Caco-2 (cell line): ENCODE data around the gene TRPM5. TPM values are rescaled to one million over a fixed set of nuclear protein-coding genes. Genes with fewer than 3 reads are reported as not detected.

Experiments used
- BruUV-seq: library from RNA; stranded (reverse); fragments of 400-500 nt; replicated peaks from 2 replicates; lab custom pipeline; 2021; lab: Mats Ljungman, UMichigan
- CTCF ChIA-PET: fragments of 300-600 bp; sonication (Branson Sonifier 250); formaldehyde crosslinking; loops from one replicate; lab custom pipeline; 2022; ENCODE audit warnings: antibody characterized with exemption; lab: Charles Lee
- POLR2A ChIA-PET: fragments of 300-600 bp; sonication (Branson Sonifier 250); formaldehyde crosslinking; loops from one replicate; lab custom pipeline; 2022; ENCODE audit warnings: antibody characterized with exemption; lab: Charles Lee
- DNase-seq, 2 experiments: peaks; one replicate each; pipeline versions ENCODE4 v3.0.0 to v3.0.0-alpha.2; 2020 to 2022
- H3K27me3 ChIP-seq: replicated peaks from 2 replicates; pipeline ENCODE4 v1.6.0; 2011; ENCODE audit warnings: low read length; ENCODE audit not compliant: control insufficient read depth, insufficient read depth
- H3K36me3 ChIP-seq: 2 replicates; pipeline ENCODE4 v1.5.1; 2011; ENCODE audit warnings: low read length; ENCODE audit not compliant: control insufficient read depth, insufficient read depth
- H3K4me1 ChIP-seq: fragments of 250-450 bp; sonication (Bioruptor Pico); 2 replicates; pipeline ENCODE4 v1.5.1; 2020; ENCODE audit warnings: mild to moderate bottlenecking
- H3K4me3 ChIP-seq: 2 replicates; pipeline ENCODE4 v1.5.1; 2011; ENCODE audit warnings: low read depth, mild to moderate bottlenecking, control low read depth, low read length
- H3K9me3 ChIP-seq: fragments of 250-450 bp; sonication (Bioruptor Pico); 2 replicates; pipeline ENCODE4 v1.5.1; 2020; ENCODE audit warnings: mild to moderate bottlenecking, moderate library complexity
- H3K27ac Mint-ChIP-seq: one replicate; pipeline ENCODE4 v1.8.0; 2022; ENCODE audit warnings: mixed read lengths; ENCODE audit not compliant: unreplicated experiment
- H3K27me3 Mint-ChIP-seq: one replicate; pipeline ENCODE4 v1.8.0; 2022; ENCODE audit warnings: mixed read lengths; ENCODE audit not compliant: insufficient read depth, unreplicated experiment
- H3K36me3 Mint-ChIP-seq: one replicate; pipeline ENCODE4 v1.8.0; 2022; ENCODE audit warnings: mild to moderate bottlenecking, mixed read lengths; ENCODE audit not compliant: insufficient read depth, unreplicated experiment
- H3K4me1 Mint-ChIP-seq: one replicate; pipeline ENCODE4 v1.8.0; 2022; ENCODE audit warnings: low read depth, mixed read lengths; ENCODE audit not compliant: unreplicated experiment
- H3K4me3 Mint-ChIP-seq: one replicate; pipeline ENCODE4 v1.8.0; 2022; ENCODE audit warnings: mild to moderate bottlenecking, moderate library complexity, mixed read lengths; ENCODE audit not compliant: unreplicated experiment
- H3K9me3 Mint-ChIP-seq: one replicate; pipeline ENCODE4 v1.8.0; 2022; ENCODE audit warnings: mixed read lengths; ENCODE audit not compliant: unreplicated experiment
- intact Hi-C: fragments of 100-400 bp; cut with micrococcal nuclease; formaldehyde crosslinking; loops from one replicate; pipeline ENCODE4 v1.10.0; 2022; ENCODE audit not compliant: unreplicated experiment
- total RNA-seq: library from RNA; stranded (reverse); gene quantifications from 2 replicates; pipeline ENCODE4 v1.2.3, GENCODE V29; 2022
- TF ChIP-seq, protein P1 (sequence below), 2 experiments: fragments of 200-600 bp in 1 of 2; IDR thresholded peaks; 1 replicate in 1 of 2; 2 replicates in 1 of 2; pipeline versions ENCODE4 v1.5.1 to v1.8.0; 2011 to 2022; ENCODE audit warnings: antibody characterized with exemption in 1 of 2, control low read depth in 1 of 2, inconsistent platforms in 1 of 2, low read depth in 1 of 2, low read length in 1 of 2, mild to moderate bottlenecking in 1 of 2, moderate library complexity in 1 of 2; ENCODE audit not compliant: insufficient read depth in 1 of 2, severe bottlenecking in 1 of 2, unreplicated experiment in 1 of 2

TRPM5 gene
- total RNA-seq, 1 experiment from 2014 or later, result not detected

DNA sequence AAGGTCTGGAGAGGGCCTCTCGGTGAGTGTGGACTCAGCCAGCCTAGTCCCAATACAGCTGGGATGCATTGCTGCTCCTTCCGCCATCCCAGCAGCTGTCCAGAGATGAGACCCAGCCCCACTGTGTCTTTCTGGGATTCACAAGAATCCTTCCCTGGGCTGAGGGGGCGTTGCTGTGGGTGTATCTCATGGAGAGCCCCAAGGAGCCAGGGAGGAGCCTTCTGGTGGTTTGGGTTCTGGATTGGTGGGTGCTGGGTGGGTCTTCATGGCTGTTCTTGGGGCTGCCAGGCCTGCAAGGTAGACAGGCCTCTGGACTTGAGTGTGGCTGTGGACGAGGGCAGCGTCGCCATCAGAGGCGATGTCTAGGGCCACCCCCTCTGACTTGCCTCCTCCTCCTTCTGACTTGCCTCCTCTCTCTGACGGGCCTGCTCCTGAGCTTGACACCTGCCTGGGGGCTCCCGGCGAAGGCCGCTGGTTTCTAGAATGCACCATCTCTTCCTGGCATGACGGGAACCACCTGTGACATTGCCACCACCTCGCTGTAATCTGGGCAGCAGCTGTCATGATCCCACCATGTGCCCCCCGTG is 17.7 kb upstream of the TRPM5 start:
- no peaks in the 10 kb centered on the region for H3K27me3 ChIP-seq

GRCh38 chr11:2461253-2461955 is 17.1 kb upstream of the TRPM5 start:
- no peak overlapping the region for H3K4me3 ChIP-seq
- TF ChIP-seq, protein P1, sequence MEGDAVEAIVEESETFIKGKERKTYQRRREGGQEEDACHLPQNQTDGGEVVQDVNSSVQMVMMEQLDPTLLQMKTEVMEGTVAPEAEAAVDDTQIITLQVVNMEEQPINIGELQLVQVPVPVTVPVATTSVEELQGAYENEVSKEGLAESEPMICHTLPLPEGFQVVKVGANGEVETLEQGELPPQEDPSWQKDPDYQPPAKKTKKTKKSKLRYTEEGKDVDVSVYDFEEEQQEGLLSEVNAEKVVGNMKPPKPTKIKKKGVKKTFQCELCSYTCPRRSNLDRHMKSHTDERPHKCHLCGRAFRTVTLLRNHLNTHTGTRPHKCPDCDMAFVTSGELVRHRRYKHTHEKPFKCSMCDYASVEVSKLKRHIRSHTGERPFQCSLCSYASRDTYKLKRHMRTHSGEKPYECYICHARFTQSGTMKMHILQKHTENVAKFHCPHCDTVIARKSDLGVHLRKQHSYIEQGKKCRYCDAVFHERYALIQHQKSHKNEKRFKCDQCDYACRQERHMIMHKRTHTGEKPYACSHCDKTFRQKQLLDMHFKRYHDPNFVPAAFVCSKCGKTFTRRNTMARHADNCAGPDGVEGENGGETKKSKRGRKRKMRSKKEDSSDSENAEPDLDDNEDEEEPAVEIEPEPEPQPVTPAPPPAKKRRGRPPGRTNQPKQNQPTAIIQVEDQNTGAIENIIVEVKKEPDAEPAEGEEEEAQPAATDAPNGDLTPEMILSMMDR (IDR thresholded peaks at IDR 0.05; ENCODE audit: insufficient read depth in 1 of 2, low read depth in 1 of 2, low read length in 1 of 2, severe bottlenecking in 1 of 2, unreplicated experiment in 1 of 2), result no peak
- no peak overlapping the region for H3K4me3 Mint-ChIP-seq
- no TSS peak for BruUV-seq
- H3K36me3 Mint-ChIP-seq, result no peaks in the 10 kb centered on the region
- peak in 1 of 2 experiments; percentile 31 for DNase-seq
- no peaks in the 10 kb centered on the region for H3K9me3 ChIP-seq
- CTCF ChIA-PET, result no interaction called here
- H3K9me3 Mint-ChIP-seq, result no peaks in the 10 kb centered on the region
- H3K27me3 ChIP-seq, result no peaks in the 10 kb centered on the region
- no peaks in the 10 kb centered on the region for H3K4me1 Mint-ChIP-seq
- no peak overlapping the region for H3K27ac Mint-ChIP-seq
- intact Hi-C loops, result no loop called here
- POLR2A ChIA-PET, result no interaction called here
- no peaks in the 10 kb centered on the region for H3K36me3 ChIP-seq
- H3K27me3 Mint-ChIP-seq, result no peaks in the 10 kb centered on the region
- peaks cover 6% of the 10 kb centered on the region for H3K4me1 ChIP-seq

More for the DNA sequence above, 17.7 kb upstream of the TRPM5 start:
- no peaks in the 10 kb centered on the region for H3K4me1 Mint-ChIP-seq
- no peaks in the 10 kb centered on the region for H3K9me3 Mint-ChIP-seq
- Histone ChIP-seq H3K4me3 (no peak overlapping the region), H3K9me3 (no peaks in the 10 kb centered on the region), H3K36me3 (no peaks in the 10 kb centered on the region), H3K4me1 (peaks cover 6% of the 10 kb centered on the region)
- intact Hi-C loops, result no loop called here
- H3K27me3 Mint-ChIP-seq, result no peaks in the 10 kb centered on the region
- TF ChIP-seq, protein P1 (IDR thresholded peaks at IDR 0.05; ENCODE audit: insufficient read depth in 1 of 2, low read depth in 1 of 2, low read length in 1 of 2, severe bottlenecking in 1 of 2, unreplicated experiment in 1 of 2), result no peak
- no peak overlapping the region for H3K4me3 Mint-ChIP-seq
- ChIA-PET POLR2A (no interaction called here), CTCF (no interaction called here)
- no TSS peak for BruUV-seq
- H3K36me3 Mint-ChIP-seq, result no peaks in the 10 kb centered on the region
- no peak overlapping the region for H3K27ac Mint-ChIP-seq
- DNase-seq, result peak in 1 of 2 experiments; percentile 26

GRCh38 chr11:2460540-2461252 is 16.4 kb upstream of the TRPM5 start:
- TF ChIP-seq, protein P1 (IDR thresholded peaks at IDR 0.05; ENCODE audit: insufficient read depth in 1 of 2, low read depth in 1 of 2, low read length in 1 of 2, severe bottlenecking in 1 of 2, unreplicated experiment in 1 of 2), result no peak
- H3K4me1 ChIP-seq, result peaks cover 6% of the 10 kb centered on the region
- Mint-ChIP-seq H3K9me3 (no peaks in the 10 kb centered on the region), H3K27me3 (no peaks in the 10 kb centered on the region), H3K4me3 (no peak overlapping the region), H3K36me3 (no peaks in the 10 kb centered on the region), H3K27ac (no peak overlapping the region), H3K4me1 (no peaks in the 10 kb centered on the region)
- H3K27me3 ChIP-seq, result no peaks in the 10 kb centered on the region
- ChIA-PET POLR2A (interaction anchor here (0.5 kb wide), 1 partner anchor 84 kb away, joined by 3 read pairs; no protein-coding TSS in a partner anchor), CTCF (no interaction called here)
- peak in 1 of 2 experiments; percentile 50 for DNase-seq
- no peak overlapping the region for H3K4me3 ChIP-seq
- no peaks in the 10 kb centered on the region for H3K36me3 ChIP-seq
- intact Hi-C loops, result no loop called here
- no peaks in the 10 kb centered on the region for H3K9me3 ChIP-seq
- BruUV-seq, result no TSS peak
